ENCODE data around the gene ATP6V0B. TPM values are rescaled to one million over a fixed set of nuclear protein-coding genes. Genes with fewer than 3 reads are reported as not detected.

ATP6V0B gene
- total and polyA plus RNA-seq, 9 of the 15 experiments (the other 6 are each of a cell fraction or from before 2014, with no cell fraction given) = 137 to 328 (median 220) TPM

GRCh38 chr1:43946236-43947060, 28.3 kb upstream of the ATP6V0B start, which contains the start of gene IPO13 (continued):
- TF ChIP-seq, protein P1, sequence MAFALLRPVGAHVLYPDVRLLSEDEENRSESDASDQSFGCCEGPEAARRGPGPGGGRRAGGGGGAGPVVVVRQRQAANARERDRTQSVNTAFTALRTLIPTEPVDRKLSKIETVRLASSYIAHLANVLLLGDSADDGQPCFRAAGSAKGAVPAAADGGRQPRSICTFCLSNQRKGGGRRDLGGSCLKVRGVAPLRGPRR (CRISPR knock-in tag; IDR thresholded peaks at IDR 0.05) = no peak
- no peak; the same call in 1 of the 2 replicates for TF ChIP-seq HLTF (IDR thresholded peaks at IDR 0.05)
- no peak for TF ChIP-seq ZNF444 (CRISPR knock-in tag; IDR thresholded peaks at IDR 0.05)
- peak; percentile 79; the same call in 1 of the 2 replicates for TF ChIP-seq KLF1 (tag; IDR thresholded peaks at IDR 0.05)
- peak; percentile 90; the same call in 1 of the 2 replicates for TF ChIP-seq MTA3 (IDR thresholded peaks at IDR 0.05; ENCODE audit: borderline replicate concordance)
- TF ChIP-seq PHF21A (IDR thresholded peaks at IDR 0.05; ENCODE audit: borderline replicate concordance, low read depth) = peak; percentile 39; the same call in 1 of the 2 replicates
- peak; percentile 90 for TF ChIP-seq ATF7 (IDR thresholded peaks at IDR 0.05)
- TF ChIP-seq MXD1 (CRISPR knock-in tag; IDR thresholded peaks at IDR 0.05; ENCODE audit: borderline replicate concordance, poor library complexity, severe bottlenecking) = peak; percentile 92
- peak; percentile 61; the same call in 1 of the 2 replicates for TF ChIP-seq SMARCC2 (IDR thresholded peaks at IDR 0.05; ENCODE audit: low read depth)
- TF ChIP-seq SMAD2 (IDR thresholded peaks at IDR 0.05; ENCODE audit: low read depth, low read length) = no peak
- TF ChIP-seq HOXB6 (CRISPR knock-in tag; IDR thresholded peaks at IDR 0.05; ENCODE audit: borderline replicate concordance) = no peak
- peak; percentile 68; the same call in 1 of the 2 replicates for TF ChIP-seq JUND (IDR thresholded peaks at IDR 0.05; ENCODE audit: borderline replicate concordance, low read depth, low read length)
- TF ChIP-seq JUND (tag; IDR thresholded peaks at IDR 0.05; ENCODE audit: borderline replicate concordance, low read depth, low read length) = peak; percentile 66; the same call in 2 of the 3 replicates
- TF ChIP-seq MLX (CRISPR knock-in tag; conservative IDR thresholded peaks at IDR 0.05) = peak in 1 of 2 experiments; percentile 22; a peak in 1 of 4 replicates
- TF ChIP-seq, protein P2, sequence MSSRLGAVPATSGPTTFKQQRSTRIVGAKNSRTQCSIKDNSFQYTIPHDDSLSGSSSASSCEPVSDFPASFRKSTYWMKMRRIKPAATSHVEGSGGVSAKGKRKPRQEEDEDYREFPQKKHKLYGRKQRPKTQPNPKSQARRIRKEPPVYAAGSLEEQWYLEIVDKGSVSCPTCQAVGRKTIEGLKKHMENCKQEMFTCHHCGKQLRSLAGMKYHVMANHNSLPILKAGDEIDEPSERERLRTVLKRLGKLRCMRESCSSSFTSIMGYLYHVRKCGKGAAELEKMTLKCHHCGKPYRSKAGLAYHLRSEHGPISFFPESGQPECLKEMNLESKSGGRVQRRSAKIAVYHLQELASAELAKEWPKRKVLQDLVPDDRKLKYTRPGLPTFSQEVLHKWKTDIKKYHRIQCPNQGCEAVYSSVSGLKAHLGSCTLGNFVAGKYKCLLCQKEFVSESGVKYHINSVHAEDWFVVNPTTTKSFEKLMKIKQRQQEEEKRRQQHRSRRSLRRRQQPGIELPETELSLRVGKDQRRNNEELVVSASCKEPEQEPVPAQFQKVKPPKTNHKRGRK (tag; IDR thresholded peaks at IDR 0.05) = no peak
- TF ChIP-seq ZNF655 (CRISPR knock-in tag; IDR thresholded peaks at IDR 0.05) = no peak
- TF ChIP-seq, protein P3, sequence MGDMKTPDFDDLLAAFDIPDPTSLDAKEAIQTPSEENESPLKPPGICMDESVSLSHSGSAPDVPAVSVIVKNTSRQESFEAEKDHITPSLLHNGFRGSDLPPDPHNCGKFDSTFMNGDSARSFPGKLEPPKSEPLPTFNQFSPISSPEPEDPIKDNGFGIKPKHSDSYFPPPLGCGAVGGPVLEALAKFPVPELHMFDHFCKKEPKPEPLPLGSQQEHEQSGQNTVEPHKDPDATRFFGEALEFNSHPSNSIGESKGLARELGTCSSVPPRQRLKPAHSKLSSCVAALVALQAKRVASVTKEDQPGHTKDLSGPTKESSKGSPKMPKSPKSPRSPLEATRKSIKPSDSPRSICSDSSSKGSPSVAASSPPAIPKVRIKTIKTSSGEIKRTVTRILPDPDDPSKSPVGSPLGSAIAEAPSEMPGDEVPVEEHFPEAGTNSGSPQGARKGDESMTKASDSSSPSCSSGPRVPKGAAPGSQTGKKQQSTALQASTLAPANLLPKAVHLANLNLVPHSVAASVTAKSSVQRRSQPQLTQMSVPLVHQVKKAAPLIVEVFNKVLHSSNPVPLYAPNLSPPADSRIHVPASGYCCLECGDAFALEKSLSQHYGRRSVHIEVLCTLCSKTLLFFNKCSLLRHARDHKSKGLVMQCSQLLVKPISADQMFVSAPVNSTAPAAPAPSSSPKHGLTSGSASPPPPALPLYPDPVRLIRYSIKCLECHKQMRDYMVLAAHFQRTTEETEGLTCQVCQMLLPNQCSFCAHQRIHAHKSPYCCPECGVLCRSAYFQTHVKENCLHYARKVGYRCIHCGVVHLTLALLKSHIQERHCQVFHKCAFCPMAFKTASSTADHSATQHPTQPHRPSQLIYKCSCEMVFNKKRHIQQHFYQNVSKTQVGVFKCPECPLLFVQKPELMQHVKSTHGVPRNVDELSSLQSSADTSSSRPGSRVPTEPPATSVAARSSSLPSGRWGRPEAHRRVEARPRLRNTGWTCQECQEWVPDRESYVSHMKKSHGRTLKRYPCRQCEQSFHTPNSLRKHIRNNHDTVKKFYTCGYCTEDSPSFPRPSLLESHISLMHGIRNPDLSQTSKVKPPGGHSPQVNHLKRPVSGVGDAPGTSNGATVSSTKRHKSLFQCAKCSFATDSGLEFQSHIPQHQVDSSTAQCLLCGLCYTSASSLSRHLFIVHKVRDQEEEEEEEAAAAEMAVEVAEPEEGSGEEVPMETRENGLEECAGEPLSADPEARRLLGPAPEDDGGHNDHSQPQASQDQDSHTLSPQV (IDR thresholded peaks at IDR 0.05) = no peak
- no peak for TF ChIP-seq NFE2L1 (tag; IDR thresholded peaks at IDR 0.05; ENCODE audit: borderline replicate concordance, low read depth)

All from K562 (cell line).